Cerebellar nuclear complex (tissue), 1 donor: ENCODE data around the gene SLC39A10.
"Not testable (repeated sequence)": the region's sequence is repeated elsewhere in the genome, so short reads cannot be mapped to it uniquely, and the experiment has no call there.

Experiments
- DNase-seq, 2 experiments: peaks; one replicate each; lab custom pipeline; 2025; lab: John Stamatoyannopoulos, UW

SLC39A10 gene

DNA sequence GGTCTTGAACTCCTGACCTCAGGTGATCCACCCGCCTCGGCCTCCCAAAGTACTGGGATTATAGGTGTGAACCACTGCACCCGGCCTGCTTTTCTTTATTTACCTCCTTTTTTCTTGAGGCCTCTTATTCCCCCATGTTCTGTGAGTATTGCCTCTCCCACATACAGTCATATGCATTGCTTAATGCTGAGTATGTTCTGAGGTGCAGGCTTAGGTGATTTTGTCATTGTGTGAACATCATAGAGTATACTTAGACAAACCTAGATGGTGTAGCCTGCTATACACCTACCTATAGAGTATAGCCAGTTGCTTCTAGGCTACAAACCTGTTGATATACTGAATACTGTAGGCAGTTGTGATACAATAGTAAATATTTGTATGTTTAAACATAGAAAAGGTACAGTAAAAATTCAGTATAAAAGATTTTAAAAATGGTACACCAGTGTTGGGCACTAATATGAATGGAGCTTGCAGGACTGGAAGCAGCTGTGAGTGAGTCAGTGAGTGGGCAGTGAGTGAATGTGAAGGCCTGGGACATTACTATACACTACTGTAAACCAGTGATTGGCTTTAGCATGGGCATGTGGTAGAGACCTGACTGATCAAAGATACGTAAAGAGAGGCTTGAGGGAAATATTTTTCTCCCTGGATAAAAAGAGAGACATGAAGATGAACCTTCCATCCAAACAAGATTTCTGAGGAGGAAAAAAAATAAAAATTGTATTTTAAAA, 17.6 kb downstream of the SLC39A10 start:
- no peak for DNase-seq

DNA sequence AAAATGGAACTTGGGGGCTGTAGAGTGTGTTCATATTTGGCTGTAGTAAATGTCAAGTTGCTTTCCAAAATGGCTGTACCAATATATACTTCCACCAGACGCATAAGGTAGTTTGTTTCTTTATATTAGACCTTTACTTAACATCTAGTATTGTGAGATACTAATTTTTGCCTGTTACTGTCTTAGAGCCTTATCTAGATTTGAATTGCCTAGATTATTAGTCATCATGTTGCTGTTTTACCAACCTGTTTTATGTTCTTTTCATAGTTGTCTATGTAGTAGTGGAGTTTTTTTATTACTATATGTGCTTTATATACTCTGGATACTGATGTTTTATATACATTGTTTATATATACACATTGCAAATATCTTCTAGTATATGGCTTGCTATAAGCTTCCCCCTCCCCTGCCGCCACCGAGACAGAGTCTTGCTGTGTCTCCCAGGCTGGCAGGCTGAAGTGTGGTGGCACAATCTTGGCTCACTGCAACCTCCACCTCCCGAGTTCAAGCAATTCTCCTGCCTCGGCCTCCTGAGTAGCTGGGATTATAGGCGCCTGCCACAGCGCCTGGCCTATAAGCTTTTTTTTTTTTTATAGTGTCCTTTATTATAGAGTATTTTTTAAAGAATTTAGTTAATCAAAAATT, 18.9 kb downstream of the SLC39A10 start:
- no peak for DNase-seq

- no peak for DNase-seq
Measured at GRCh38 chr2:195677290-195677689, 20.3 kb downstream of the SLC39A10 start.

- DNase-seq = no peak
Measured at GRCh38 chr2:195677884-195678283, 20.9 kb downstream of the SLC39A10 start.

- DNase-seq = no peak
Measured at GRCh38 chr2:195682077-195682476, 25.1 kb downstream of the SLC39A10 start.

DNA sequence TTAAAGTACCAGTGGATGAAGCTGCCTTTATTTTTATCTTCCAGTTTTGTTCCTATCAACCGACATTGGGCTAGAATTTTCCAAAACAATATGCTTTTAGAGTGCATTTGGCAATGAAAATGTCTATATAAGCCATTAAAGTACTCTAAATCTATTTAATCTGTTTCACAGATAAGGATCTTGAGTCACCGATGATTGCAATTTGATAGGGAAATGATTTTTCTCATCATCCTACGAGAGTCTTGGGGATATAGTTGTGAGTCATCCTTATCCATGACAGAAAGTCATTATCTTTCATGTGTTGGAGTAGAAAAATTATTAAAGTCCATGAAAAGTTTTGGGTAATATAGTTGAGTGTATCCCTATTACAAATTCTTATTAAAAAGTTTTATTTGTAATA, 26.1 kb downstream of the SLC39A10 start:
- no peak for DNase-seq

GRCh38 chr2:195686564-195686963, 29.5 kb downstream of the SLC39A10 start:
- no peak for DNase-seq

GRCh38 chr2:195687320-195688086, 30.5 kb downstream of the SLC39A10 start:
- no peak for DNase-seq

- DNase-seq = not testable (repeated sequence)
Measured at GRCh38 chr2:195692531-195692930, 35.5 kb downstream of the SLC39A10 start.

DNA sequence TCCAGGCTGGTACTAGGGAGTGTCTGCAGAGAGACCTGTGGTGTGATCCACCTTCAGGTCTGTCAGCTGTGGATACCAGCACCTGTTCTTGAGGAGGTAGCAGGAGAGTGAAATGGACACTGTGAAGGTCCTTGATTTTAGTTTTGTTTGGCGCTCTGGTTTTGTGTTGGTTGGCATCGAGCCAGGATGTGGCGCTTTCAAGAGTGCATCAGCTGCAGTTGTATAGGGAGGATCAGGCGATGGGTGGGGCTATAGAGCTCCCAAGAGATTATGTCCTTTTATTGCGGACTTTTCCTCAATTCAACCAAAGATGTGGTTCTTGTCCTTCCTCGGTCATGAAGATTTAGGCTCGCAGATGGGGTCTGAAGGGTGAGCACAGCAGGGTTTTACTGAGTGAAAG, 37.5 kb downstream of the SLC39A10 start:
- no peak for DNase-seq

DNA sequence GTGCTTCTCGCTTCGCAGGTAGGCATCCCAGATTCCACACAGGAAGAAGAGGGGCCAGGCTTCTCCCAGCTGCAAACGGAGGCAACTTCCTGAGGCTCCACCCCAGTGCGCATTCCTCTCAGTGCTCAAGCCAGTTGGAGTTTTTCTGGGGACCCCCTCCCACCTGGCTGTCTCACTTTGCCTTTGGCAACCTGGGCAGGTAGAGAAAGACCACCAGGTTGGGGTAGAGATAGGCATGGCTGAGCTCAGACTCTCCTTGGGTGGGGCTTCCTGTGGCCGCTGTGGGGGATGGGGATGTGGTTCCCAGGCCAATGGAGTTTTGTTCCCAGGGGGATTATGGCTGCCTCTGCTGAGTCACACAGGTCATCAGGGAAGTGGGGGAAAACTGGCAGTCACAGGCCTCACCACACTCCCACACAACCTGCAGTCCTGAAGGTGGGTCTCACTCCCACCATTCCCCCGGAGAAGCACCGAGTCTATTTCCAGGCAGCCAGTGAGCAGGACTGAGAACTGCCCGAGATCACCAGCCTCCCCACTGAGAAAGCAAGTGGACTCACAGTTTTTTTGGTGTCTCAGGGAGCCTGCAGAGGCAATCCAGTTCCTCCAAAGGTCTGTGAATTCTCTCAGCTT, 38.1 kb downstream of the SLC39A10 start:
- no peak for DNase-seq

- no peak for DNase-seq
Measured at GRCh38 chr2:195696012-195696411, 39.0 kb downstream of the SLC39A10 start.

- no peak for DNase-seq
Measured at GRCh38 chr2:195697681-195698220, 40.7 kb downstream of the SLC39A10 start.

GRCh38 chr2:195700480-195700879, 43.5 kb downstream of the SLC39A10 start:
- DNase-seq = no peak

DNA sequence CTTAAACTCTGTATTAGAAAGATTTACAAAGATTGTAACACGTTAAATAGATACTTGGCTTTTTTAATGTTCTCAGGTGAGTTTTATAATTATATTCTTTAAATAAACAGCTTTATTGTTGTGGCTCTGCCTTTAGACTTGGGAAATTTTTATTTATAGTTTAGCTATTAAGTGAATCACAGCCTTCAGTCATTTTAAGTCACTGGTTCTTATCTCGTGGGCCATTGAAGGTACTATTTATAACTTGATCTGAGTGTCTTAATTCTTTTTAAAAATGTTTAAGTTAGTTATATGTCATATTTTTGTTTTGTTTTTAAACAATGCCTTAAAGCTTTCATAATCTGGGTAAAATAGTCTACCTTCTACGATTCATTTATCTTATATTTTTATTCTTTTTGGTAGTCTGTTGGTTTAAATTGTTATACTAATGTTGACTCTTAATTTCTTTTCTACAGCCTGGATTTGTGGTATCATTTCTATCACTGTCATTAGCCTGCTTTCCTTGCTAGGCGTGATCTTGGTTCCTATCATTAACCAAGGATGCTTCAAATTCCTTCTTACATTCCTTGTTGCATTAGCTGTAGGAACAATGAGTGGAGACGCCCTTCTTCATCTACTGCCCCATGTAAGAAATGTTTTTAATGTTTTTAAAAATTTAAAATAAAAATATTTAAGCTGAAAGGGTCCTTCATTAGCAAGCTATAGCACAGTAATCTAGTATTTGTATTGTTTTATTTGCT, 49.3 kb downstream of the SLC39A10 start:
- DNase-seq = no peak

DNA sequence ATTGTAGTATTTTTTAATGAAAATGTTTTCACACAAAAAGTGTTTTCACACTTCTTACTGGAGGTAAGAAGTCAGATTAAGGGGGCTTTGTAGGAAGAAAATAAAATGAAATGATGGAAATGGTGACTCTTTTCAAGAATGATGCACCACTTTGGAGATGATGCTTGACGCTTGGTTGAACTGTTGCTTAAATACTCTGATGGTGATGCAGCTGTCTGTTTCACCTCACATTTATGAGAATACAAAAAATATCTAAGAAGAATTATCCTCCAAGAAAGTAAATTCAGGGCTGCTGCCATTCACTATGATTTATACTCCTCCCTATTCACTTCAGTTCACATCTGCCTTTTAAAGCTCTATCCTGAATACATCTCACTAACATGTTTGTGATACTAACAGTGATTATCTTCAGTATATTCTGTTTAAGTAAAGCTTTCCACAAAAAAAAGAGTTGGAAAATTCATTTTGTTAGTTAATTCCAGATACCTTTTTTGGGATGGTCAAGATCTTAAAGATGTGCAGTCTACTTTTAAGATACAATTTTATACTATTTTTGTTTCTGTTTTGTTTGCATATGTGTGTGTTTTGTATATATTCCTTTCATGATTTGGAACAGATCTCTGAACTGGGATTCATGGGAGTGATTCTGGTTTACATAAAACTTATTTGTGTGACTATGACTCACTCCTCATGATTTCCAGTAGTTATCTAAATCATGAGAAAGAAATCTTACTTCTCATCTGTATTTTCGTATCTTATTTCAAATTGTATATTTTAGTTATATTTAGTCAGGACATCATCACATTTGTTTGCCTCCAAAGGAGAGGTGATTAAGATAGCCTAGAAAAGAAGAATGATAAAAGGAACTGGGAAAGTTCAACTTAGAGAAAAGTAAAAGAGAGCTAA, 53.1 kb downstream of the SLC39A10 start:
- no peak for DNase-seq

- no peak for DNase-seq
Measured at GRCh38 chr2:195711478-195711877, 54.5 kb downstream of the SLC39A10 start.

DNA sequence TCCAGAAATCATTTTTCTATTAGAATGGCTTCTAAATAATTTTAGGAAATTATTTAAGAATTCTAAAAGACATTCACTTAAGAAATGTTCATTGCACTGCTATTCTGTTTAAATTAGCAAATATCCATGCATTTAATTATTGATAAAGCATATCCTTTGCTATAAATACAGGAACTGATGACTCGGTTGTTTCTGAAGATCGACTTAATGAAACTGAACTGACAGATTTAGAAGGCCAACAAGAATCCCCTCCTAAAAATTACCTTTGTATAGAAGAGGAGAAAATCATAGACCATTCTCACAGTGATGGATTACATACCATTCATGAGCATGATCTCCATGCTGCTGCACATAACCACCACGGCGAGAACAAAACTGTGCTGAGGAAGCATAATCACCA, 59.4 kb downstream of the SLC39A10 start:
- no peak for DNase-seq

DNA sequence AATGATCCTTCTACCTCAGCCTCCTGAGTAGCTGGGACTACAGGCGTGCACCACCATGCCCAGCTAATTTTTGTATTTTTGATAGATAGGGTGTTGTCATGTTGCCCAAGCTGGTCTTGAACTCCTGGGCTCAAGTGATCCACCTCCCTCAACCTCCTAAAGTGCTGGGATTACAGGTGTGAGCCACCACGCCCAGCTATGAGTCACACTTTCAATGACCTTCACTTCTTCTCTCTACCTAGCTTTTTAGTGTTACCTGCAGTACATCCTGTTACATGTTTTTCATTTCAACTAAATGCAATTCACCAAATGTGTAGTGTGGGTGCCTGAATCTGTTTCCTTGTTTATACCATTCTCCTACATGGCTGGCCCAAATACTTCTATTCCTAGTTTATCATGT, 64.0 kb downstream of the SLC39A10 start:
- DNase-seq = no peak

- no peak for DNase-seq
Measured at GRCh38 chr2:195722075-195722474, 65.0 kb downstream of the SLC39A10 start.
